ENCODE data around the gene SMOC2.
"Not testable (repeated sequence)": the region's sequence is repeated elsewhere in the genome, so short reads cannot be mapped to it uniquely, and the experiment has no call there.

Gene SMOC2

DNA sequence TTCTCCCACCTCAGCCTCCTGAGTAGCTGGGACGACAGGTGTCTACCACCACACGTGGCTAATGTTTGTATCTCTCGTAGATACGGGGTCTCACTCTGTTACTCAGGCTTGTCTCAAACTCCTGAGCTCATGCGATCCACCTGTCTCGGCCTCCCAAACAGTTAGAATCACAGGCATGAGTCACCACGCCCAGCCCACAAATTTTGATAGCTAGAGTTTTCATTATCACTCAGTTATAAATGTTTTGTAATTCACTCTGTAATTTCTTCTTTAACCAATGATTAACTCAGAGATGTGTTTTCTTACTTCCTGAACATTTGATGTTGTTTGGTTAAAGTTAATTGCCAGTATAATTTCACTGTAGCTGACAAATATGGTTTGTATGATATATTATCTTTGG is 249.3 kb downstream of the SMOC2 start:
- no peak for DNase-seq (ENCODE audit: extremely low read depth, low read depth)
- TF ChIP-seq, protein P1, sequence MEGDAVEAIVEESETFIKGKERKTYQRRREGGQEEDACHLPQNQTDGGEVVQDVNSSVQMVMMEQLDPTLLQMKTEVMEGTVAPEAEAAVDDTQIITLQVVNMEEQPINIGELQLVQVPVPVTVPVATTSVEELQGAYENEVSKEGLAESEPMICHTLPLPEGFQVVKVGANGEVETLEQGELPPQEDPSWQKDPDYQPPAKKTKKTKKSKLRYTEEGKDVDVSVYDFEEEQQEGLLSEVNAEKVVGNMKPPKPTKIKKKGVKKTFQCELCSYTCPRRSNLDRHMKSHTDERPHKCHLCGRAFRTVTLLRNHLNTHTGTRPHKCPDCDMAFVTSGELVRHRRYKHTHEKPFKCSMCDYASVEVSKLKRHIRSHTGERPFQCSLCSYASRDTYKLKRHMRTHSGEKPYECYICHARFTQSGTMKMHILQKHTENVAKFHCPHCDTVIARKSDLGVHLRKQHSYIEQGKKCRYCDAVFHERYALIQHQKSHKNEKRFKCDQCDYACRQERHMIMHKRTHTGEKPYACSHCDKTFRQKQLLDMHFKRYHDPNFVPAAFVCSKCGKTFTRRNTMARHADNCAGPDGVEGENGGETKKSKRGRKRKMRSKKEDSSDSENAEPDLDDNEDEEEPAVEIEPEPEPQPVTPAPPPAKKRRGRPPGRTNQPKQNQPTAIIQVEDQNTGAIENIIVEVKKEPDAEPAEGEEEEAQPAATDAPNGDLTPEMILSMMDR (IDR thresholded peaks at IDR 0.05; ENCODE audit: low read depth, low read length), result no peak

GRCh38 chr6:168691774-168692173 is 250.8 kb downstream of the SMOC2 start:
- no peak for DNase-seq (ENCODE audit: extremely low read depth, low read depth)
- TF ChIP-seq, protein P1 (IDR thresholded peaks at IDR 0.05; ENCODE audit: low read depth, low read length), result no peak

GRCh38 chr6:168692193-168692914 is 251.4 kb downstream of the SMOC2 start:
- no peak for DNase-seq (ENCODE audit: extremely low read depth, low read depth)
- TF ChIP-seq, protein P1 (IDR thresholded peaks at IDR 0.05; ENCODE audit: low read depth, low read length), result no peak

DNA sequence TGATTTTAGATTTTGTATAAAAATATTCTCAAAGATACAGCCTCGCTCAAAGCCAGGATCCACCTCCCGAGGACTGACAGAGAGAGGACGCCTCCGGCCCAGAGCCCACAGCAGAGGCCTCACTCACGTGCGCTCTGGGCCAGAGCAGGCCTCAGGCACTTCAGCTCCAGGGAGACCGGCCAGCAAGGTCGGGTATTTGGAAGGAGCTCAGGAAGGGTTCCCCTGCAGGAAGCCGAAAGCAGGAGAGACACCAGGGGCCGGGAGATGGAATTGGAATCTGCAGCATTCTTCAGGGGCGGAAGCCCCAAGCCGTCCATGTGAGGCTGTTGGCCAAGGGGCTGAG is 251.9 kb downstream of the SMOC2 start:
- DNase-seq (ENCODE audit: extremely low read depth, low read depth), result not testable (repeated sequence)

DNA sequence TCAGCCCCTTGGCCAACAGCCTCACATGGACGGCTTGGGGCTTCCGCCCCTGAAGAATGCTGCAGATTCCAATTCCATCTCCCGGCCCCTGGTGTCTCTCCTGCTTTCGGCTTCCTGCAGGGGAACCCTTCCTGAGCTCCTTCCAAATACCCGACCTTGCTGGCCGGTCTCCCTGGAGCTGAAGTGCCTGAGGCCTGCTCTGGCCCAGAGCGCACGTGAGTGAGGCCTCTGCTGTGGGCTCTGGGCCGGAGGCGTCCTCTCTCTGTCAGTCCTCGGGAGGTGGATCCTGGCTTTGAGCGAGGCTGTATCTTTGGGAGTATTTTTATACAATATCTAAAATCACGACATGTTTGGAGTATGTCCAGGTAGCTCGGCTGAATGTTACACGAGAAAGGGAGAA is 253.8 kb downstream of the SMOC2 start:
- DNase-seq (ENCODE audit: extremely low read depth, low read depth), result not testable (repeated sequence)

DNA sequence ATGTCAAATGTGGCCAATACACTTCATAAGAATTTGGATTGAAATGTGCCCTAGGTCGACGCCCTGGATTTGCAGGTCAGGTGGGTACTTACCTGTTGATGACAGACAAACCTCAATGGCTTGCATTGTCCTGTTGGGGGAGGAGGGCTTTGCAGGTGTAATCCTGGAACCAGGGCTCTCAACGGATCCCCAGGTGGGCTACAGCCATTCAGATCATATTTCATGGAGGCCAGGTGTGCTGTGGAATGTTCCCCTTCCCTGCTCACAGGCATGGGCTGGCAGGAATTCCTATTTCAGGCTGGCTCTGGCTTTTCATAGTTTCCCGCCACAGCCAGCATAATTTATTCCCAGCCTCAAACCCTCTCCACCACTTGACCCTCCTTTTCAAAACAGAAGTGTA is 254.7 kb downstream of the SMOC2 start:
- no peak for DNase-seq (ENCODE audit: extremely low read depth, low read depth)
- TF ChIP-seq, protein P1 (IDR thresholded peaks at IDR 0.05; ENCODE audit: low read depth, low read length), result no peak

DNA sequence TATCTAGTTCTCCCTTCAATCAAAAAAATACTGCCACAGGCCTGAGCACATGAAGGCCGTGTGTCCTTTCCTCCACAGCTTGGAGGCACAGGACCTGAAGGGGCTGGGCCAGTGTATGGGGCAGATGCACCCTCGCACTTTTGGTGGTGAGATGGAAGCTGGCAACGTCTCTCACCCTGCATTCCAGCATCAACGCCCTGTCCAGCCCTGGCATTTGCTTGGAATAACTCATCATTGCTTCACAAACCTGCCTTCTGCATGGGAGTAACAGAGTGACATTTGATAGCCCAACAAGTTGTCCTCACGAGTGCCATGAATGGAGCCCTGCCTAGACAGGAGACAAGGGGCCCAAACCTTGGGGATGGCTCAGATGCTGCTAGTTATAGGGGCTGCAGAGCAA is 257.9 kb downstream of the SMOC2 start:
- DNase-seq (ENCODE audit: extremely low read depth, low read depth), result no peak
- TF ChIP-seq, protein P1 (IDR thresholded peaks at IDR 0.05; ENCODE audit: low read depth, low read length), result no peak

DNA sequence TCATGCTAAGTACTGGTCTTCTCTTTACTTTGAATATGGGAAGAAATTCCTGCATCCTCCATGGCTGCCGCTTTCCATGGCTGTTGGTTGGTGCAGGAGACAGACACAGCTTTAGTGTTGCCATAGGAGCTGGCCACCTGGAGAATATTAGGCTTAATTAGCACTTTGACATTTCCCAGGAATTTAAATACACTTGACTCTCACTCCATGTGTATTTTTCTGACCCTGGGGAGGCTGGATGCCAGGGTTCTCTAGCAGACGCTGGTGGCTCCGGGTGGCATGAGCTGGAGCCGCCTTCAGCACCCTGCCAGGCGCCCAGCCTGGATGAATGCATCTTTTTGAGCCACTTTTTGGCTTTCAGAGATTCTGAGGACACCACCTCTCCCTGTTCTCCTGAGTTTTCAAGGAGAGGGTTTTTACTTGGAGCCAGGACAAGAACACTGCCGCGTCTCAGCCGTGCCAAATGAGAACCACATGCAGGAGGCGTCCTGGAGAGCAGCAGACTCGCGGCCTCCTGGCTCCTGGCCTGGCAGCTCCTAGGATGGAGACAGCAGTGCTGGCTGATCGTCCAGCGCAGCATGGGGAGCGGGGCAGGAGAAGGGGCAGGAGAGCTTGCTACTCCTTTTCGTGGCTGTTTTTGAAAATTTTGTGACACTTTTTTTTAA is 258.8 kb downstream of the SMOC2 start:
- no peak for DNase-seq (ENCODE audit: extremely low read depth, low read depth)
- TF ChIP-seq, protein P1 (IDR thresholded peaks at IDR 0.05; ENCODE audit: low read depth, low read length), result no peak

Measured in AG09319 (cell line).